ENCODE results near the gene SEMA5A.

GRCh38 chr5:9233035-9233434 lies 312.8 kb downstream of the SEMA5A start:
- TF ChIP-seq CTCF (IDR thresholded peaks at IDR 0.05; ENCODE audit: insufficient read depth, low read length) (no peak), POLR2AphosphoS5 (IDR thresholded peaks at IDR 0.05; ENCODE audit: low read depth) (no peak), GABPA (IDR thresholded peaks at IDR 0.05; ENCODE audit: low read depth) (no peak)
